Bronchus fibroblast of lung (primary cell): ENCODE results near the gene TKT. TPM values are rescaled to one million over a fixed set of nuclear protein-coding genes. Genes with fewer than 3 reads are reported as not detected.

Experiments
- total RNA-seq: library from RNA; depleted of rRNA; stranded (reverse); fragments of >200 nt; gene quantifications from 2 replicates; pipeline ENCODE4 v1.2.3, GENCODE V29; 2015

Gene TKT, protein sequence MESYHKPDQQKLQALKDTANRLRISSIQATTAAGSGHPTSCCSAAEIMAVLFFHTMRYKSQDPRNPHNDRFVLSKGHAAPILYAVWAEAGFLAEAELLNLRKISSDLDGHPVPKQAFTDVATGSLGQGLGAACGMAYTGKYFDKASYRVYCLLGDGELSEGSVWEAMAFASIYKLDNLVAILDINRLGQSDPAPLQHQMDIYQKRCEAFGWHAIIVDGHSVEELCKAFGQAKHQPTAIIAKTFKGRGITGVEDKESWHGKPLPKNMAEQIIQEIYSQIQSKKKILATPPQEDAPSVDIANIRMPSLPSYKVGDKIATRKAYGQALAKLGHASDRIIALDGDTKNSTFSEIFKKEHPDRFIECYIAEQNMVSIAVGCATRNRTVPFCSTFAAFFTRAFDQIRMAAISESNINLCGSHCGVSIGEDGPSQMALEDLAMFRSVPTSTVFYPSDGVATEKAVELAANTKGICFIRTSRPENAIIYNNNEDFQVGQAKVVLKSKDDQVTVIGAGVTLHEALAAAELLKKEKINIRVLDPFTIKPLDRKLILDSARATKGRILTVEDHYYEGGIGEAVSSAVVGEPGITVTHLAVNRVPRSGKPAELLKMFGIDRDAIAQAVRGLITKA
- total RNA-seq = 477 and 562 TPM in 2 replicates

DNA sequence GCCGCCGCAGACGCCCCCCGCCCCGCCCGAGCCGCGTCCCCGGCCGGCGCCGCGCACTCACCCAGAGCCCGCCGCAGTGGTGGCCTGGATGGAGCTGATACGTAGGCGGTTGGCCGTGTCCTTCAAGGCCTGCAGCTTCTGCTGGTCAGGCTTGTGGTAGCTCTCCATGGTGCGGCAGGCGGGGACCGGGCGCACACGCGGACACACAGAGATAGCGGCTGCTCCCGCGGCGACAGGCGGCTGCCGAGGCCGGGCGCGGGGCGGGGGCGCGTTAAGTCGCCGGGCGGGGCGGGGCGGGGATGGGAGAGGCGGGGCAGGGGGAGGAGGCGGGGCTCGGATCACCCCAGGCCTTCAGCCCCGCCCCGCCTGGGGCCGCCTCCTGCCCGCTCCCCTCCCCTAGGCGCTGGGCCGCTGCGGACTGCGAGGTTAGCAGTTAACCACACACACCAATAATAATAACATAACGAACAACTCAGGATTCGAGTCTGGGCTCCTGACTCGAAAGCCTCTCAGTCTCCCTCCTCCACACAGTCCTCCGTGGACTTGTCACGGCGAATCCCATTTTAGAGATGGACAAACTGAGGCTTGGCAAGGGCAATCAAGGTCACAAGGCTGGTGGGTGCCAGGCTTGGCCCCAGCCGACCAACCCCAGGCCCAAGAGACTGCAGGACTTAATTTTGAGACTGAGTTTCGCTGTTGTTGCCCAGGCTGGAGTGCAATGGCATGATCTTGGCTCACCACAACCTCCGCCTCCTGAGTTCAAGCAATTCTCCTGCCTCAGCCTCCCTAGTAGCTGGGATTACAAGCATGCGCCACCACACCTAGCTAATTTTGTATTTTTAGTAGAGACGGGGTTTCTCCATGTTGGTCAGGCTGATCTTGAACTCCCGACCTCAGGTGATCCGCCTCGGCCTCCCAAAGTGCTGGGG, at the start of gene TKT:
Gene TKT (minus strand): TSS at position 248 of the 929 bp plus-strand sequence. CDS start 80 bp downstream, at position 168.

Other genes starting within 250 kb of the TKT start
- 2.4 and 9.8 TPM in 2 replicates for gene SFMBT1, start 209.9 kb downstream of the TKT start, total RNA-seq
- gene RFT1, start 125.6 kb downstream of the TKT start, total RNA-seq = 14.8 and 16.9 TPM in 2 replicates
- 2.9 and 5.1 TPM in 2 replicates for gene PRKCD, start 94.8 kb downstream of the TKT start, total RNA-seq
- gene DCP1A, start 91.5 kb upstream of the TKT start, total RNA-seq = 7.3 and 8.7 TPM in 2 replicates
- gene CACNA1D, start 238.6 kb upstream of the TKT start, total RNA-seq = under 0.01 TPM in 2 replicates